ENCODE measurements around the gene FOXK1.
"Not testable (repeated sequence)": the region's sequence is repeated elsewhere in the genome, so short reads cannot be mapped to it uniquely, and the experiment has no call there.

FOXK1 gene

DNA sequence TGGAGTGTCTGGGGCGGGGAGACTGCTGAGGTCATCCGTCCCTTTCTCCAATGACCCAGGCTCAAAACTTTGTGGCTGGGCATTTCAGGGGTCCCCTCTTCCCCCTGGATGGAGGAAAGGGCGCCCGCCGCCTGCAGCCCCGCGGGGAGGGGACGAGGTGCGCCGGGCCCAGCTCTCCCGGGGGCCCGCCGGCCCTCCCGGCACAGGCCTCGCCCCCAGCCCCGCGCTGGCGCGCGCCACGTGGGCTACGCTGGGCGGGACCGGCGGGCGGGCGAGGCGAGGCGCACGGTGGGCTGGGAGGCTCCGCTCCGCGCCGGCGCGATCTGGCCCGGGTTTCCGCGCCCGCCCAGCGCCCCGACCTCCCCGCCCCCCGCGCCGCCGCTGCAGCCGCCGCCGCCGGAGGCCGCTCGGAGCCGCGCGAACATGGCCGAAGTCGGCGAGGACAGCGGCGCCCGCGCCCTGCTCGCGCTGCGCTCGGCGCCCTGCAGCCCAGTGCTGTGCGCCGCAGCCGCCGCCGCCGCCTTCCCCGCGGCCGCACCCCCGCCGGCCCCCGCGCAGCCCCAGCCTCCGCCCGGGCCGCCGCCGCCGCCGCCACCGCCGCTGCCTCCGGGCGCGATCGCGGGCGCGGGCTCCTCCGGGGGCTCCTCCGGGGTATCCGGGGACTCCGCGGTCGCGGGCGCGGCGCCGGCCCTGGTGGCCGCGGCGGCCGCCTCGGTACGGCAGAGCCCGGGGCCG lies at the start of gene FOXK1:
Gene FOXK1, plus strand, starts transcription at position 410 of the 735 bp plus-strand sequence. Its CDS starts 14 bp downstream, at position 424.
- peak; percentile 84 for DNase-seq

DNA sequence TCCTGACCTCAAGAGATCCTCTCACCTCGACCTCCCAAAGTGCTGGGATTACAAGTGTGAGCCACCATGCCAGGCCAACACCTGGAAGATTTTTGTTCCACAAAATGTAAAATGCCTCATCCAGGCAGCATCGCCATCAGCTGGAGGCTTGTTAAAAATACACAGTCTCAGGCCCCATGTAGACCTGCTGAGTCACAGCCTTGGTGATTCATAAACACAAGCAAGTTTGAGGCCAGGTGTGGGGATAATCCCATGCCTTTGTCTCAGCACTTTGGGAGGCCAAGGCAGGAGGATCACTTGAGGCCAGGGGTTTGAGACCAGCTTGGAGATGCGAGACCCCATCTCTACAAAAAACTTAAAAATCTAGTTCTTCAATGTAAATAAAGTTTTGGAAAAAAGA lies 49.1 kb upstream of the FOXK1 start:
- no peak for DNase-seq

DNA sequence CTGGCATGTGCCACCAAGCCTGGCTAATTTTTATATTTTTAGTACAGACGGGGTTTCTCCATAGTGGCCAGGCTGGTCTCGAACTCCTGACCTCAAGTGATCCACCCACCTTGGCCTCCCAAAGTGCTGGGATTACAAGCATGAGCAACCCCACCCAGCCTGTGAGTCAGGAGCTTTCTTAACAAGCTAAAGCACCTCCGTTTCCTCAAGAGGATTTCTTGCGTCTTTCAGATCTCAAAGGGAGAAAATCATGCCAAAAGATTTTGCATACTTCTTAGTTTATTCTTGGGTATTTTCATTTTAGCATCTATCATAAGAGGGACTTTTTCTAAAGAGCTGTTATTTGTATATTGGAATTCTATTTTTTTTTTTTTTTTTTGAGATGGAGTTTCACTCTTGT lies 47.9 kb upstream of the FOXK1 start:
- no peak for DNase-seq

DNA sequence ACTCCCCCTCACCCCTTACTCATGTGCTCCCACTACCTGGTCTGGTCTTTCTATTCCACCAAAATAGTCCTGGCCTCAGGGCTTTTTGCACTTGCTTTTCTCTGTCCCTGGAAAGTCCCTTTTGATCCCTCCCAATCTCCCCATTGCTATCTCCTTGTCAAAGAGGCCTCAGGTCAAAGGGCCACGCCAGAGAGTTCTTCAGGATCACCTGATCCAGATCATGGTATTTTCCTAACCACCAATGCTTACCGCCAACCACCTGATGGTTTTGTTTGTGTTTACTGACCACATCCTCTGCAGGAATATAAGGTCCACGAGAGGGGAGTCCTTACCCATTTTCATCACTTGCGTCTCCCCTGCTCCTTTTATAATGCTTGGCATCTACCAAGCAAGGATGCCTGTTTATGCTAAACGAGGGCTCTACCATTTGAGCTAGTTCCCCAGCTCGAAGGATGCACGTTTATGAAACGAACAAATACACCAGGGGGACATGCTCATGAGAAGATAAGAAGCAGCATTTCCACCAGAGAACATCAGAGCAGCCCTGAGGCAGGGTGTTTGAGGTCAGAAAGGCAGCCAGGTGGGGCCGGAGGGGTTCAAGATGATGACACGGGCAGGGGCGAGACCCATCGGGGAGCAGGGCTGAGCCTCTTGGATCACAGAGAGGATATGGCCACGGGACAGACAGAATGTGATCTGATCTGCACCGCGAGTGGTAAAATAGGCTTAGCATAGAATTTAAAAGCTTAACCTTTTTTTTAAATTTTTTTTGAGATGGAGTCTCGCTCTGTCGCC lies 43.1 kb upstream of the FOXK1 start:
- no peak for DNase-seq

DNA sequence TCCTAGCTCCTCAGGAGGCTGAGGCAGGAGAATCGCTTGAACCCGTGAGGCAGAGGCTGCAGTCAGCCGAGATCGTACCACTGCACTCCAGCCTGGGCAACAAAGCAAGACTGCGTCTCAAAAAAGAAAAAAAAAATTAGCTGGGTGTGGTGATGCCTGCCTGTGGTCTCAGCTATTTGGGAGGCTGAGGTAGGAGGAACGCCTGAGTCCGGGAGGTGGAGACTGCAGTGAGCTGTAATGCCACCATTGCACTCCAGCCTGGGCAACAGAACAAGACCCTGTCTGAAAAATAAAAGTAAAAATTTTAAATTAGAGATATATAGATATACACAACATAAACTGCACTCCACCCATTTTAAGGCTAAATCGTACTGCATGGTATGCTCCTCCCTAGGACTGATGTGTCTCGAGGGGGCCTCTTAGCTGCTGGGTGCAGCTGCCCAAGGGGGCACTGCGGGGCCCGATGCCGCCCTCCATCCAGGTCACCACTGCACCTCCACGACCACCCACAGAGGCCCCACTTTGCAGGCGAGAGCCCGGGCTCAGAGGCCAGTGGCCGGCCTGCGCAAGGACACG lies 40.9 kb upstream of the FOXK1 start:
- no peak for DNase-seq

DNA sequence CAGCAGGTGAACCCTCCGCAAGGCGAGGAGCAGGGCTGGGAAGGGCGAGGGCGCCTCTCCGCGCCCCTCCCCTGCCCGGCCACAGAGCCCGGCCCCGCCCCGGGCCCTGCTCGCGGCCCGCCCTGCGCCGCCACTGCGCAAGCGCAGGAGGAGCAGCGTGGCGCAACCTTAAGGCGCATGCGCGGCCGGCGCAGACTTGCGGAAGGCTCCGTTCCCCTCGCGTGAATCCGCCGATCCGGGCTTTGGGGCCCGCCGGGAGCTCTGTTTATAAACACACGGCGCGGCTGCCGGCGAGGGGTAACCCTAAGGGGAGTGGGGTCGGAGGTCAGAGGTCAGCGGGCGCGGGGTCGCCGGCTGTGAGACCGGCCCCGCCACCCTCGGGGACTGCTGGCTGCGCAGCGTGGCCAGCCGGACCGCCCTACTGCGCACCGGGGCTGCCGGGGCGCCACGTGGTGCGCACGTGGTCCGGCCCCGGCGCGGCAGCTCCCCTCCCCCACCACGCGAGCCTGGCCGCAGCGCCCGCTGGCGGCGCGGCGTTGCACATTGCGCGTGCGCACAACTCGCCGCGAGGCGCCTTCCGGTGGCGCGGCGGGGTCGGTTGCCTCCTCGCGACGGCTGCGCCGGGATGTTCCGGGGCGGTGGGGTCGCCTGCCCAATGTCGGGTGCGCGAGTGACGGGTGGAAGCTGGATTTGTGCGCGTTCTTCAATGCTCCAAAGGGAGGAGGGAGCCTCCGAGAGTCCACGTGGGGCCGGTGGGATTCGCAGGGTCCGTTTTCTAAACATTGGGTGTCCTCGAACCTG lies 40.2 kb upstream of the FOXK1 start:
- peak; percentile 97 for DNase-seq

DNA sequence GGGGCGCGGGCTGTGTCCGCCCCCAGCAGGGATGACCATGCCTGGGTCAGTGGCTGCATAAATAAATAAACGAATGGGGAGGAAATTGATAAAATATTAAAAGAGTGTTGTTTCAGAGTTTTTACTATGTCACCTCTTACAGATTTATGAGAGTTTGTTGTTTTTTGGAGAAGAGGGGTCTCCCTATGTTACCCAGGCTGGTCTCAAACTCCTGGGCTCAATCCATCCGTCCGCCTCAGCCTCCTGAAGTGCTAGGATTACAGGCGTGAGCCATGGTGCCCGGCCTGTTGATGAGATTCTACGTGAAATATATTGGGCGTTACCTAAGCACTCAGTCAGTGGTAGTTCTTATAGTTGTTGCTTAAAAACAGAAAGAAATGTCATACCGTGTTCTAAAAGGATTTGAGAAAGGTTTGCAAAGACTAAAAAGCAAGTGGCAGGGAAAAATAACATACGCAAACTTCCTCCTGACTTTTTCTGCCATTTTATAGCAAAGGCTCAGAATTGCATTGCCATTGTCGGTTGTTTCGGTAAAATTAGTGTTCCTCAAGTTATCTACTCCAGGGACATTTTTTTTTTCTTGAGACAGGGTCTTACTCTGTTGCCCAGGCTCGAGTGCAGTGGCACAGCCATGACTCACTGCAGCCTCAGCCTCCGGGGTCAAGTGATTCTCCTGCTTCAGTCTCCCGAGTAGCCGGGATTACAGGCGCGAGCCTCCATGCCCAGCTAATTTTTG lies 39.5 kb upstream of the FOXK1 start:
- no peak for DNase-seq

DNA sequence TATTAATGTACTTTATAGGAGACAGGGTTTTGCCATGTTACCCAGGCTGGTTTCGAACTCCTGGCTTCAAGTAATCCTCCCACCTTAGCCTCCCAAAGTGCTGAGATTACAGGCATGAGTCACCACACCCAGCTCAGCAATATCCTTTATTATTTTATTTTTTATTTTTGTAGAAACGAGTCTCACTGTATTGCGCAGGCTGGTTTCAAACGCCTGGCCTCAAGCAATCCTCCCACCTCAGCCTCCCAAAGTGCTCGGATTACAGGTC lies 39.0 kb upstream of the FOXK1 start:
- DNase-seq = not testable (repeated sequence)

DNA sequence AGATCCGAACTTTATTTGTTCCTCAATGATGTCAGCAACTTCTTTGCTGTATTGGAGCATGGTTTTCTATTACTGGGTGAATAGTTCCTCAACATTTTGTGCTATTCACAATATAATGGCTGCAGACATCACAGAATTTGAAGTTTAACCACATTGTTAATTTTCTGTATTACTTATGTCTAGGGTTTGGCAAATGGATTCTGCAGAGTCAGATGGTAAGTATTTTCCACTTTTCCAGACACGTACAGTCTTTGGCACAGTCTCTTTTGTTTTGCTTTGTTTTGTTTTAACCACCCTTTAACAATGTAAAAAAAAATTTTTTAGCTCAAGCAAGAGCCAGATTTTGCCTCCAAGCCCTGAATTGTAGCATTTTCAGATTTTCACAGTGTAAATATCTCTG lies 36.8 kb upstream of the FOXK1 start:
- no peak for DNase-seq

DNA sequence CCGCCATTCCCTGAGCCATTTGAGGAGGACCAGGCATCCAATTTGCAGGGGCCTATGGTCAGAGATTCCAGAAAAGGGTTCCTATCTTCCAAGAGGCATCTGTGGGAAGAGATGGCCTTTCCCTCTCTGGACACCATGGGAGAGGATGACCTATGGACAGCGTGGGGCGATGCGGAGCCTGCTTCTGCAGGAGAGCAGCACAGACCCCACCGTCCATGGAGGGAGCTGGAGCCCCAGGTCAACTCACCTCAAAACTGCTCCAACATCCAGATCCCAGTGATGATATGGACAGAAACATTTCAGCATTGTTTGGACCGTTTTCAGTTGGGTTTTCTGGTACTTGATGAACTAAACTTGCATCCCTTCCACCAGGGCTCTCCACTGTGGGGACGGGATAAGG lies 34.0 kb upstream of the FOXK1 start:
- DNase-seq = no peak

DNA sequence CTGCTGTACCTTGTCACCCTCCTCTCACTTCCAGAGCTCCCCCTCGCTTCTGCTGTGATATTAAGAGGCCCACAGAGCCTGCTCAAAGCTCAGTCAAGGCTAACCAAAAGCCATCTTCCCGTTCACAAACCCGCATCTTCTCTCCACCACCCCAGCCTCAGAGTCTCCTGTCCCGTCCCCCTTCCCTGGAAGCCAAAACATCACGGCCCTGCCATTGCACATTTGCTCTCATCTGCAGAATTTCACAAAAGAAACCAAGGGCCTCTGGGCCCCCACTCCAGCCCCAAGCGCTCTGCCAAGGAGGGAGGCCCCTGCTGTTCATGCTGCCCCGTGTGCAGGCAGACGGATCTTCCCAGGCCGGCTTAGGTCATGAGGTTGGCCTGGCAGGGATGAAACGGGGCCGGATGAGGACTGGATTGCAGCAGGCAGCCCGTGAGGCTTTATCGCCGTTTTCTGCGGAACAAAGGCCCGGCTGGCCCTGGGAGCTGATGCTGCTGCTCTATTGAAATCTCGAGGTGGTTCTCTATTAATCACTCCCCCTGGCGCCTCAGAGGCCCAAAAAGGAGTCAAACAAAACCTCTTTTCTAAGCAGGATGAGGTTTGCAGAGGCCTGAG lies 31.6 kb upstream of the FOXK1 start:
- DNase-seq = peak; percentile 51

DNA sequence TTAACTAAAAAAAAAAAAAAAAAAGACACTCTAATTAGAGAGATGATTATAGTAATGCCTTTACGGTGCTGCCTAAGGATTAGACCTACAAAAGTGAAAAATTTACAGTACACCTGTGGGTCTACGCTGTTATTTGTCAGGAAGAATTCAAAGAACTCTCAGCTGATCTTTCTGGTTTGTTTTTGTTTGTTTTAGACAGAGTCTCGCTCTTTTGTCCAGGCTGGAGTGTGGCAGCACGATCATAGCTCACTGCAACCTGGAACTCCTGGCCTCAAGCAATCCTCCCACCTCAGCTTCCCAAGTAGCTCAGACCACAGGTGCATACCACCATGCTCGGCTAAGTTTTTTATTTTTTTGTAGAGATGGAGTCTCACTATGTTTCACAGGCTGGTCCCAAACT lies 28.3 kb upstream of the FOXK1 start:
- no peak for DNase-seq

DNA sequence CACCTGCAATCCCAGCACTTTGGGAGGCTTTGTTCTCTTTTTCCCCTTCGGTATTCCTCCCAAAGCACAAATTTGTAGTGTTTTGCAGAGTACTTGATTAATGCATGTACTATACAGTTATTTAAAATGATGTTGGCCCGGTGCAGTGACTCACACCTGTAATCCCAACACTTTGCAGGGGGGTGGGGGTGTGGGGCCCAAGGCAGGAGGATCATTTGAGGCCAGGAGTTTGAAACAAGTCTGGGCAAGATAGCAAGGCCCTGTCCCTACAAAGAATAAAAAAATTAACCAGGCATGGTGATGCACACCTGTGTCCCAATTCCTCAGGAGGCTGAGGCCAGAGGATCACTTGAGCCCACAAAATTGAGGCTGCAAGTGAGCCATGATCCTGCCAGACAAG lies 26.8 kb upstream of the FOXK1 start:
- no peak for DNase-seq

DNA sequence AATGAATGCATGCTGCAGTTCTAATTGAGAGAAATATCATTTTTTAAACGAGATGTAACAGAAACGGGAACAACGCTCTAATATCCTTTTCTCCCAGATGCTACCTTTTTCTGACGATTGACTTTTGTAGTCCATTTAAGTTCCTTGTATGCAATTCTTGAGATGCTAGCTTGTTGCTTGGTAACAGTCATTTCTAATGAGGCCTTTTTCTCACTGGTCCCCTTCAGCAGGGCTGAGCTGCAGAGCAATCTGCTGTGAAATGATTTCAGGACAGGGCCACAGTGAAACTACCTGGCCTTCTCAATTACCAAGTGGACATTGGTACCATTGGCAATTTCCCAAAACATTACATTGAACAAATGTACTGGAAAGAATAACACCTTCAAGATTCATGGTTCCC lies 26.2 kb upstream of the FOXK1 start:
- no peak for DNase-seq

DNA sequence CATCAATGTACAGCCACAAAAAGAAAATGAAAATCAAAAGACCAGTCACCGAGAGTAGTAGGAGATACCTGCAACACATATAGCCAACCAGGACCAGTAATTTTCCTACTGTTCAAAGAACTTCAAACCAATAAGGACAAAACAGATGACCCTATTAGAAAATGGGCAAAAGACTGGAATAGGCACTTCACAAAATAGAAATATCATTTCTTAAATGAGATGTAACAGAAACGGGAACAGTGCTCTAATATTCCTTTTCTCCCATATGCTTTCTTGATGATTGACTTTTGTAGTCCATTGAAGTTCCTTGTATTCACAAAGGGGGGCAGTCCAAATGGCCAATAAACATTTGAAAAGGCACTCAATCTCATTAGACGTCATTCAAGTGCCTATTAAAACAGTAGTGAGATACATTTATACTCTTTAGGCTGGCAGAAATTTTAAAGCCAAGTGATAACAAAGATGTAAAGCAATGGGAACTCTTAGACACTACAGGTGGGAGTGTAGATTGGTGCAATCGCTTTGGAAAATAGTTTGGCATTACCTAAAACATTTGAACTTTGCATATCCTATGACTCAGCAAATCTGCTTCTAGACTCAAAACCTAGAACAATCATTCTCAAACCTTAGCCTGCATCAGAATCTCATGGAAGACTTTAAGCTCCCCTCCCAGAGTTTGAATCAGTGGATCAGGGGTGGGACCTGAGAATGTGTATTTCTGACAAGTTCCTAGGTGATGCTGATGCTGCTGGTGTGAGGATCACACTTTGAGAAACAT lies 24.3 kb upstream of the FOXK1 start:
- no peak for DNase-seq

DNA sequence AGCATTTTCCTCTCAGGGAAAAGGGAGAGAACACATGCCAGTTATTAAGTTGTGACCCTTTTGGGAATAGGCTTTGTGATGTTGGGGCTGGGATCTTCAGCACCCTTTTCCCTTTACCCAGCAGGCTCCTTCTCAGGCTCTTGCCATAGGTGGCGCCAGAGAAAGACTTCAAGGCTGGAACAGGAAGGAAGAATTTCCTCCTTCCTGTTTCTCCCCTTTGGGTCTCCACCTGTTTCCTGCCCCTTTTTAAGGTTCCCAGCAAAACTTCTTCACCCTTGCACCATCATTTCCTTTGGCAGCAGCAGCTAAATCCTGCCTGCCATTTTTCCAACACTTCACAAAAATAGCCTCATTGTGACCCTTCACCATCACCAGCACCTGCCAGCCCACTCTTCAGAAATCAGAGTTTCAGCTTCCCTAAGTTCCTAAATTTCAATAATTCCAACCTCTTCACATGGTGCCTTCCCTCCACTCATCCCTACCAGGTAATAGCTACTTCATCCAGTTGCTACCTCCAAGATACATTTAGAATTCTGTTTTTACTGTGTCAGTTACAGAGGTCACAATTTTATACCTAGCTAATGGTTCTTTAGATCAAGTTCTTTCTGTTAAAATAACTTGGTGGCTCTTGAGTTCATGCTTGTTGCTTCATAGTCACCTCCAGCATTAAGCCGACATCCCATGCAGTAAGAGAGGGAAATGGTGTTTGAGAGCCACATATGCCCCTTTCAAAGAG lies 22.4 kb upstream of the FOXK1 start:
- DNase-seq = no peak

DNA sequence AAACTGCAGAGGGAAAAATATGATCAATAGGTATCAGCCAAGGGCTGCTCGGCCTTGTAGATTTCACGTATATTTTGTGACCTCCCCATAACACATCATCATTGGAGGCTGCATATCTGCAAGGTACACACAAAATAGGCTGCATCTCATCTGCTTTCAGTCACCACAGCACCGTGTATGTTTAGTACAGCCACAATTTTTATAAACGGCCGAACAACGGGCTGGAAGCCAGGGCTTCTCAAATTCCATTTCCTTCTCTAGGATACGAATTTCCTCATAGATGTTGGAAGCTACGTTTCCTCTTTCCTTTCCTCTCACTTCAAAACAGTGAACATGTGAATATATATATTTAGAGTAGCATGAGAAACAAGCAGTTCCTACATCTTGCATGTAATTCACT lies 20.2 kb upstream of the FOXK1 start:
- peak; percentile 73 for DNase-seq

DNA sequence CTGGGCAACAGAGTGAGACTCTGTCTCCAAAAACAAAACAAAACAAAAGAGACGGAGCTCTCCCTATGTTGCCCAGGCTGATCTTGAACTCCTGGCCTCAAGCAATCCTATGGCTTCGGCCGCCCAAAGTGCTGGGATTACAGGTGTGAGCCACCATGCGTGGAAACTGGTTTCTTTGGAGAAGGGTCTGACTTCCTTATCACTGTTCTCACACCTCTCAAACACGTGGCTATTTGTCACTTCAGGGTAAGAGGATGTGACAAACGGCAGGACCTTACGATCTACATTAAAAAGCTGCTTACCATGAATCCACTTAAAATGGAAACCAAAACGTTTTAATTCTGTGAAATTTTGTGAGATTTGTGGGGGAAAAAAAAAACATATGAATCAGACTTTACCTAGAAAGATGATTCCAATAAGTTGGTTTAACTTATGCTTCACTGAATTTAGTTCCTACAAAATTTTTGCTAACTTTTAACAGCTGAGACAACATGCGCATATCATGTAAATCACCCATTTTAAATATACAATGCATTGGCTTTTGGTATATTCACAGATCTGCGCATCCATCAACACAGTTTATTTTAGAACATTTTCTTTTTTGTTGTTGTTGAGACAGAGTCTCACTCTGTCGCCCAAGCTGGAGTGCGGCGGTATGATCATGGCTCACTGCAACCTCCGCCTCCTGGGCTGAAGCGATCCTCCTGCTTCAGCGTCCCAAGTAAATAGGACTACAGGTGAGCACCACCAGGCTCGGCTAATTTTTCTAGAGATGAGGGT lies 18.7 kb upstream of the FOXK1 start:
- no peak for DNase-seq

DNA sequence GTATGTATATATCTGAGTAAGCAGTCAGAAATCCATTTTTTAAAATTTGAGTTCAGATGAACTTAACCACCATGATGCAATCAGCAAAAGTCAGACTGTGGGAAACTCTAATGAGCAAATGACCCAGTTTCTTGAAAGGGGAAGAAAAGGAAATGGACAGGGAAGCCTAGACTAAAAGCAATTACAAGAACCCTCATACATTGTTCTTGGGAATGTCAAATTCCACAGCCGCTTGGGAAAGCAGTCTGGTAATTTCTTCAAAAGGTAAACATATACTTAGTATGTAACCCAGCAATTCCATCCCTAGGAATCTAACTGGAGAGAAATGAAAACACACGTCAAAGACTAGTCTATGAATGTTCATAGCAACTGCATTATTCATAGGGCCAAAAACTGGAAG lies 16.4 kb upstream of the FOXK1 start:
- no peak for DNase-seq

Measured in right hindlimb (tissue), 1 donor.